Measurements from ENCODE around the gene OGFR.

Gene OGFR

DNA sequence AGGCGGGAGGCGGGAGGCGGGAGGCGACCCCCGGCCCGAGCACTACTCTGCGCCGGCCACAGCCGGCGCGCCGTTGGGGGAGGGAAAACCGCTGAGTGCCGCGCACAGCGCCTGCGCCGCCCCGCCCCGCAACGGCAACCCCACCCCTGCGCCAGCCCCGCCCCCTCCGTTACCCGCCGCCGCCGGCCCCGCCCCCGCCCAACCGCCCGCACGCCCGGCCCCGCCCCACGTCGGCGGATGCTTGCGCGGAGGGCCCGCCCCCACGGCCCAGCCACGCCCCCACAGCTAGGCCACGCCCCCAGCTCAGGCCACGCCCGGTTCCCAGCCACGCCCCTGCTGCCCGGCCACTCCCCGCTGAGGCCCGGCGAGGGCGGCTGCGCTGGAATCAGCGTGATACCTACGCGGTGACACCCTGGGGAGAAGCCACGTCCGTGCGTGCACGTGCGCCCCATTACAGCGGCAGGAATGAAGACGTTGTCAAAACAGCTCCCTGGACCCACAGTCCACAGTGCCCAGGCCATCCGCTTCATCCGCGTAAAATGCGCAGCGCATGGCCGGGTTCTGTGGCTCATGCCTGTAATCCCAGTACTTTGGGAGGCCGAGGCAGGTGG lies 57.2 kb downstream of the OGFR start, which contains the start of gene TCFL5:
Gene TCFL5 (minus strand): TSS at position 97 of the 611 bp plus-strand sequence. CDS start 152 bp downstream, outside the sequence.
- DNase-seq (ENCODE audit: low read depth) = peak; percentile 93

Measured in activated T-helper 1 cell treated with Interleukin-2 at 50 U/mL for 16 hours (primary cell).